Stimulated activated CD8-positive, alpha-beta memory T cell treated with anti-CD3 and anti-CD28 coated beads, Interleukin-7, amount 100 ng/mL, for 4 hours (primary cell): ENCODE results near the gene SLC43A1.

Source experiments
- DNase-seq, 2 donors: peaks; one replicate each; pipeline ENCODE4 v3.0.0-alpha.2; 2020; ENCODE audit warnings: low read depth in 2 of 2

SLC43A1 gene

GRCh38 chr11:57497303-57498247, 17.9 kb downstream of the SLC43A1 start:
- DNase-seq: no peak

- no peak for DNase-seq
These were observed 19.2 kb downstream of the SLC43A1 start for GRCh38 chr11:57496109-57496820.

GRCh38 chr11:57493507-57494503, 21.7 kb downstream of the SLC43A1 start:
- DNase-seq: peak; percentile 69

- DNase-seq: peak in 1 of 2 donors; percentile 21
These were observed 24.0 kb downstream of the SLC43A1 start for GRCh38 chr11:57491371-57492061.

GRCh38 chr11:57490456-57491248, 24.9 kb downstream of the SLC43A1 start:
- no peak for DNase-seq

- DNase-seq: no peak
These were observed 27.4 kb downstream of the SLC43A1 start for GRCh38 chr11:57487920-57488659.

GRCh38 chr11:57487021-57487778, 28.3 kb downstream of the SLC43A1 start:
- no peak for DNase-seq

GRCh38 chr11:57485217-57485990, 30.1 kb downstream of the SLC43A1 start:
- no peak for DNase-seq

GRCh38 chr11:57484141-57484710, 31.3 kb downstream of the SLC43A1 start:
- no peak for DNase-seq

GRCh38 chr11:57483562-57483918, 32.0 kb downstream of the SLC43A1 start:
- no peak for DNase-seq

GRCh38 chr11:57482782-57483561, 32.5 kb downstream of the SLC43A1 start:
- DNase-seq: peak; percentile 41 to 68

GRCh38 chr11:57481915-57482781, 33.4 kb downstream of the SLC43A1 start:
- no peak for DNase-seq

GRCh38 chr11:57481315-57481714, 34.2 kb downstream of the SLC43A1 start:
- DNase-seq: no peak

GRCh38 chr11:57480409-57481137, 34.9 kb downstream of the SLC43A1 start:
- peak in 1 of 2 donors; percentile 57 for DNase-seq

GRCh38 chr11:57479911-57480310, 35.6 kb downstream of the SLC43A1 start:
- no peak for DNase-seq
